Activated CD8-positive, alpha-beta T cell treated with anti-CD3 and anti-CD28 coated beads for 36 hours (primary cell): ENCODE measurements around the gene SOAT1. TPM values are rescaled to one million over a fixed set of nuclear protein-coding genes. Genes with fewer than 3 reads are reported as not detected.
"Not testable (repeated sequence)": the region's sequence is repeated elsewhere in the genome, so short reads cannot be mapped to it uniquely, and the experiment has no call there.

Experiments used
- ATAC-seq: fragments of 200-7000 bp; cut with Tn5 transposase; one replicate; pipeline ENCODE4 v1.10.0; 2021; ENCODE audit warnings: mild to moderate bottlenecking, moderate library complexity
- CTCF ChIA-PET: fragments of 350-600 bp; sonication (Branson Sonifier 250); formaldehyde crosslinking; loops from one replicate; lab custom pipeline; 2021; ENCODE audit warnings: antibody characterized with exemption; lab: Charles Lee
- POLR2A ChIA-PET: fragments of 350-600 bp; sonication (Branson Sonifier 250); formaldehyde crosslinking; loops from one replicate; lab custom pipeline; 2021; ENCODE audit warnings: antibody characterized with exemption; lab: Charles Lee
- DNase-seq: peaks from one replicate; pipeline ENCODE4 v3.0.0-alpha.2; 2020
- H3K27ac Mint-ChIP-seq: one replicate; pipeline ENCODE4 v1.8.0; 2021; ENCODE audit warnings: mild to moderate bottlenecking, mixed read lengths
- H3K27me3 Mint-ChIP-seq: one replicate; pipeline ENCODE4 v1.8.0; 2021; ENCODE audit warnings: mixed read lengths
- H3K36me3 Mint-ChIP-seq: one replicate; pipeline ENCODE4 v1.8.0; 2021; ENCODE audit warnings: low read depth, mixed read lengths
- H3K4me1 Mint-ChIP-seq: one replicate; pipeline ENCODE4 v1.8.0; 2021; ENCODE audit warnings: low read depth, mixed read lengths
- H3K4me3 Mint-ChIP-seq: one replicate; pipeline ENCODE4 v1.8.0; 2021; ENCODE audit warnings: mild to moderate bottlenecking, moderate library complexity, mixed read lengths
- H3K9me3 Mint-ChIP-seq: one replicate; pipeline ENCODE4 v1.8.0; 2021; ENCODE audit warnings: mixed read lengths
- CTCF ChIP-seq: fragments of 200-600 bp; IDR thresholded peaks from one replicate; pipeline ENCODE4 v1.8.0; 2022; ENCODE audit warnings: antibody characterized with exemption, mild to moderate bottlenecking
- intact Hi-C: fragments of 100-400 bp; cut with micrococcal nuclease; formaldehyde crosslinking; loops from one replicate; pipeline ENCODE4 v1.10.0; 2022
- total RNA-seq, 2 experiments: library from RNA; stranded (reverse); gene quantifications; one replicate each; pipeline ENCODE4 v1.2.3, GENCODE V29; 2021

The SOAT1 gene
- total RNA-seq, 2 experiments from 2014 or later = 58.0 to 58.7 TPM

- POLR2A ChIA-PET = no interaction called here
- CTCF ChIA-PET = no interaction called here
These were observed 100.1 kb downstream of the SOAT1 start for GRCh38 chr1:179393721-179394120.

DNA sequence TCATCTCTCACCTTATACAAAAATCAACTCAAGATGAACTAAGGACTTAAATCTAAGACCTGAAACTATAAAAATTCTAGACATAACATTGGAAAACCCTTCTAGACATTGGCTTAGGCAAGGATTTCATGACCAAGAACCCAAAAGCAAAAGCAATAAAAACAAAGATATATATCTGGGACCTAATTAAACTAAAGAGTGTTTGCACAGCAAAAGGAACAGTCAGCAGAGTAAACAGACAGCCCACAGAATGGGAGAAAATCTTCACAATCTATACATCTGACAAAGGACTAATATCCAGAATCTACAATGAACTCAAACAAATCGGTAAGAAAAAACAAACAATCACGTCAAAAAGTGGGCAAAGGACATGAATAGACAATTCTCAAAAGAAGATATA is 105.8 kb downstream of the SOAT1 start:
- CTCF ChIA-PET, H3K9me3 Mint-ChIP-seq, H3K36me3 Mint-ChIP-seq, intact Hi-C loops, ATAC-seq, DNase-seq, POLR2A ChIA-PET, H3K4me1 Mint-ChIP-seq, H3K27me3 Mint-ChIP-seq, H3K4me3 Mint-ChIP-seq, H3K27ac Mint-ChIP-seq: not testable (repeated sequence)

More at GRCh38 chr1:179393721-179394120, 100.1 kb downstream of the SOAT1 start:
- Mint-ChIP-seq H3K4me1 (no peaks in the 10 kb centered on the region), H3K36me3 (peaks cover 18% of the 10 kb centered on the region), H3K9me3 (peaks cover 18% of the 10 kb centered on the region), H3K4me3 (no peak overlapping the region), H3K27me3 (peaks cover under 1% of the 10 kb centered on the region), H3K27ac (no peak overlapping the region)
- DNase-seq = no peak
- intact Hi-C loops = no loop called here
- TF ChIP-seq CTCF = no peak
- ATAC-seq = no peak

Other genes with a start within 250 kb of the SOAT1 start
- gene TOR3A, start 211.7 kb upstream of the SOAT1 start, total RNA-seq = 10 to 100 TPM; 28.8 to 30.3 TPM
- gene ABL2, start 64.1 kb upstream of the SOAT1 start, total RNA-seq = 1 to 10 TPM; 8.2 to 8.4 TPM
- 1 to 10 TPM in 1 of 2 experiments, under 1 TPM in 1; 0.27 to 1.5 TPM for gene AXDND1, start 72.2 kb downstream of the SOAT1 start, total RNA-seq